SK-N-MC (cell line): ENCODE data around the gene PMP22.

Experiments used
- EZH2 ChIP-seq: fragments of 200-600 bp; sonication (generic); IDR thresholded peaks from one replicate; pipeline ENCODE4 v1.6.1; 2017; ENCODE audit warnings: antibody characterized with exemption
- POLR2AphosphoS5 ChIP-seq: IDR thresholded peaks from 2 replicates; pipeline ENCODE4 v1.6.1; 2012; ENCODE audit warnings: mild to moderate bottlenecking, low read depth, low read length, borderline replicate concordance

DNA sequence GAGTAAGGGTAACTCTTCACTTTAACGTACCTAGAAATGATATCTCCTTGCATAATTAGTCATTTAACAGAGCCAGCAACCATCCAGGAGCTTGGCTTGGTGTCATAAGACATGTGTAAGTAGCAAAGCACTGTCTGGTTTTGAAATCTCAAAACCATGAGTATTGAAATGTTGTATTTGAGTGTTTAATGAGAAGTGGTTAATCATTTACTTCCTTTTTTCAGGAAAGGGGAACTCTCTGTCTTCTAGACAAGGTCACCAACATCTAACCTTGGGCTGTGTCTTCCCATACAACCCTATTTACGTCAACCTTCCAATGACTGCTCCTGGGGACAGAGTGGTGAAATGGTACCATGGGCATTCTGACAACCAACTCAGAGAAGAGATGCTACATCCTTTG is 27.1 kb downstream of the PMP22 start:
- TF ChIP-seq POLR2AphosphoS5 (no peak), EZH2 (no peak)
